GM20000 (cell line): ENCODE data around the gene SLC35B2.
A peak's percentile ranks its signal among the peaks of the same experiment; 100 is the strongest.

Experiments used
- DNase-seq: peaks from one replicate; pipeline ENCODE4 v3.0.0; 2012; ENCODE audit warnings: low spot score
- CTCF ChIP-seq: IDR thresholded peaks from 2 replicates; pipeline ENCODE4 v1.5.1; 2012; ENCODE audit warnings: mild to moderate bottlenecking, control low read depth; ENCODE audit errors: extremely low read depth, missing control alignments

The SLC35B2 gene

GRCh38 chr6:44245391-44245911 is 11.9 kb downstream of the SLC35B2 start:
- DNase-seq: no peak
- no peak for TF ChIP-seq CTCF

- no peak for TF ChIP-seq CTCF
- DNase-seq: no peak
Measured at GRCh38 chr6:44243345-44243744, 14.0 kb downstream of the SLC35B2 start.

GRCh38 chr6:44238687-44239350 is 18.5 kb downstream of the SLC35B2 start:
- no peak for TF ChIP-seq CTCF
- DNase-seq: no peak

GRCh38 chr6:44237813-44238433 is 19.4 kb downstream of the SLC35B2 start:
- DNase-seq: peak; percentile 88
- TF ChIP-seq CTCF: peak; percentile 94

- TF ChIP-seq CTCF: no peak
- DNase-seq: peak; percentile 78
Measured at GRCh38 chr6:44237021-44237812, 20.1 kb downstream of the SLC35B2 start.

- no peak for TF ChIP-seq CTCF
- DNase-seq: no peak
Measured at GRCh38 chr6:44235891-44236516, 21.3 kb downstream of the SLC35B2 start.
